ENCODE measurements around the gene ASTL. TPM values are rescaled to one million over a fixed set of nuclear protein-coding genes. Genes with fewer than 3 reads are reported as not detected.

Gene ASTL
- total and polyA plus RNA-seq, 9 of the 15 experiments (the other 6 are each of a cell fraction or from before 2014, with no cell fraction given), result not detected

GRCh38 chr2:96157649-96158553 lies 19.6 kb upstream of the ASTL start (continued):
- TF ChIP-seq CEBPZ (IDR thresholded peaks at IDR 0.05; ENCODE audit: borderline replicate concordance, low read depth, low read length) (no peak), BRD4 (IDR thresholded peaks at IDR 0.05) (0 out of 2 replicates have a peak, but pooled peaks have one; percentile 30), GATA2 (CRISPR knock-in tag; IDR thresholded peaks at IDR 0.05) (no peak), MAX (CRISPR knock-in tag; IDR thresholded peaks at IDR 0.05) (peak; percentile 83), ZBTB43 (CRISPR knock-in tag; IDR thresholded peaks at IDR 0.05) (no peak), SRSF3 (IDR thresholded peaks at IDR 0.05; ENCODE audit: insufficient read depth, low read length) (no peak), MYC (IDR thresholded peaks at IDR 0.05; ENCODE audit: low read depth, low read length) (peak; percentile 58; the same call in 1 of the 2 replicates), MYC (CRISPR knock-in tag; IDR thresholded peaks at IDR 0.05; ENCODE audit: borderline replicate concordance, low read depth) (no peak), POLR2G (IDR thresholded peaks at IDR 0.05; ENCODE audit: low read depth, low read length) (peak; percentile 78), ZNF589 (CRISPR knock-in tag; IDR thresholded peaks at IDR 0.05; ENCODE audit: low read depth) (peak; percentile 56; the same call in 1 of the 2 replicates), ZMIZ1 (IDR thresholded peaks at IDR 0.05; ENCODE audit: low read depth in 2 of 2, low read length in 2 of 2) (no peak), ARID1B (IDR thresholded peaks at IDR 0.05) (peak; percentile 60; the same call in 1 of the 2 replicates), EHMT2 (IDR thresholded peaks at IDR 0.05) (0 out of 2 replicates have a peak, but pooled peaks have one; percentile 26), CHD2 (IDR thresholded peaks at IDR 0.05; ENCODE audit: low read depth, low read length) (no peak), NCOA4 (IDR thresholded peaks at IDR 0.05; ENCODE audit: partially characterized antibody) (no peak), TCF7 (IDR thresholded peaks at IDR 0.05; ENCODE audit: borderline replicate concordance) (peak; percentile 65; the same call in 1 of the 2 replicates), CCNT2 (IDR thresholded peaks at IDR 0.05; ENCODE audit: borderline replicate concordance, extremely low read depth, insufficient read length, low read depth, low read length) (no peak), MAFK (IDR thresholded peaks at IDR 0.05; ENCODE audit: low read length) (peak; percentile 43), ZBTB17 (CRISPR knock-in tag; IDR thresholded peaks at IDR 0.05) (peak; percentile 69; the same call in 1 of the 2 replicates)
